HL-60 (cell line): ENCODE results near the gene GRWD1.

Experiments
- DNase-seq, 2 experiments: peaks; one replicate each; pipeline ENCODE4 v3.0.0-alpha.2; 2010 to 2020; ENCODE audit warnings: low read depth in 1 of 2, low spot score in 1 of 2
- H3K27ac ChIP-seq: fragments of 250-450 bp; sonication (Bioruptor Pico); replicated peaks from 2 replicates; pipeline ENCODE4 v1.5.1; 2020; ENCODE audit warnings: mild to moderate bottlenecking, moderate library complexity
- H3K27me3 ChIP-seq: fragments of 250-450 bp; sonication (Bioruptor Pico); 2 replicates; pipeline ENCODE4 v1.5.1; 2021; ENCODE audit warnings: mild to moderate bottlenecking, moderate library complexity; ENCODE audit not compliant: insufficient read depth, poor library complexity, severe bottlenecking
- H3K4me3 ChIP-seq: replicated peaks from 2 replicates; pipeline ENCODE4 v1.5.1; 2011; ENCODE audit warnings: mild to moderate bottlenecking, control low read depth, low read length; ENCODE audit not compliant: insufficient read depth
- CTCF ChIP-seq: IDR thresholded peaks from one replicate; pipeline ENCODE4 v1.5.1; 2011; ENCODE audit warnings: low read length, control low read depth, inconsistent platforms; ENCODE audit not compliant: insufficient read depth
- GABPA ChIP-seq: IDR thresholded peaks from 2 replicates; pipeline ENCODE4 v1.6.1; 2012; ENCODE audit warnings: low read depth
- POLR2AphosphoS5 ChIP-seq: IDR thresholded peaks from 2 replicates; pipeline ENCODE4 v1.6.1; 2012; ENCODE audit warnings: low read depth
- REST ChIP-seq: IDR thresholded peaks from 2 replicates; pipeline ENCODE4 v1.6.1; 2012; ENCODE audit warnings: low read depth; ENCODE audit not compliant: insufficient replicate concordance
- SPI1 ChIP-seq: IDR thresholded peaks from 2 replicates; pipeline ENCODE4 v1.6.1; 2012; ENCODE audit warnings: low read depth, mild to moderate bottlenecking, borderline replicate concordance

GRWD1 gene

GRCh38 chr19:48418317-48419064, 27.3 kb upstream of the GRWD1 start:
- TF ChIP-seq REST (no peak), CTCF (no peak), POLR2AphosphoS5 (no peak), GABPA (no peak), SPI1 (no peak)
- no peak overlapping the region for H3K4me3 ChIP-seq
- H3K27ac ChIP-seq = no peak overlapping the region
- DNase-seq = no peak
- H3K27me3 ChIP-seq = peaks cover 13% of the 10 kb centered on the region

- peaks cover 9% of the 10 kb centered on the region for H3K27me3 ChIP-seq
- DNase-seq = peak in 1 of 2 experiments; percentile 73
- TF ChIP-seq POLR2AphosphoS5 = no peak
- no peak for TF ChIP-seq SPI1
- no peak for TF ChIP-seq REST
- TF ChIP-seq GABPA = no peak
- no peak for TF ChIP-seq CTCF
- peak overlapping the region; percentile 28 for H3K4me3 ChIP-seq
- no peak overlapping the region for H3K27ac ChIP-seq
Measured at GRCh38 chr19:48419158-48419920, 26.4 kb upstream of the GRWD1 start.

- TF ChIP-seq POLR2AphosphoS5 = no peak
- no peak for TF ChIP-seq REST
- no peak for TF ChIP-seq GABPA
- TF ChIP-seq CTCF = no peak
- no peak for TF ChIP-seq SPI1
- Histone ChIP-seq H3K4me3 (no peak overlapping the region), H3K27me3 (no peaks in the 10 kb centered on the region), H3K27ac (no peak overlapping the region)
- DNase-seq = no peak
Measured at GRCh38 chr19:48421548-48421947, 24.2 kb upstream of the GRWD1 start.
